Measurements from ENCODE around the gene OTOGL. TPM values are rescaled to one million over a fixed set of nuclear protein-coding genes. Genes with fewer than 3 reads are reported as not detected.
"Not testable (repeated sequence)": the region's sequence is repeated elsewhere in the genome, so short reads cannot be mapped to it uniquely, and the experiment has no call there.

The OTOGL gene
- total RNA-seq, 1 experiment from 2014 or later: not detected

- H3K4me1 Mint-ChIP-seq (ENCODE audit: insufficient read depth, unreplicated experiment): peaks cover 16% of the 10 kb centered on the region
- no peaks in the 10 kb centered on the region for H3K36me3 Mint-ChIP-seq (ENCODE audit: insufficient read depth, unreplicated experiment)
- no peaks in the 10 kb centered on the region for H3K9me3 Mint-ChIP-seq (ENCODE audit: unreplicated experiment)
- TF ChIP-seq CTCF (IDR thresholded peaks at IDR 0.05; ENCODE audit: unreplicated experiment): no peak
- POLR2A ChIA-PET: interaction anchor here (0.6 kb wide), 1 partner anchor 9 kb away, joined by 3 read pairs; no protein-coding TSS in a partner anchor
- no peaks in the 10 kb centered on the region for H3K27me3 Mint-ChIP-seq (ENCODE audit: insufficient read depth, unreplicated experiment)
- no peak overlapping the region for H3K4me3 Mint-ChIP-seq (ENCODE audit: unreplicated experiment)
- no peak overlapping the region for H3K27ac Mint-ChIP-seq (ENCODE audit: low read depth, unreplicated experiment)
- no peak for DNase-seq (ENCODE audit: unreplicated experiment)
- intact Hi-C loops (cut with micrococcal nuclease): no loop called here
- CTCF ChIA-PET: no interaction called here
- BruUV-seq (replicated peaks): no TSS peak
These were observed 140.5 kb downstream of the OTOGL start for GRCh38 chr12:80239867-80240266.

- Mint-ChIP-seq H3K27me3 (ENCODE audit: insufficient read depth, unreplicated experiment) (no peaks in the 10 kb centered on the region), H3K27ac (ENCODE audit: low read depth, unreplicated experiment) (no peak overlapping the region), H3K9me3 (ENCODE audit: unreplicated experiment) (no peaks in the 10 kb centered on the region), H3K4me3 (ENCODE audit: unreplicated experiment) (peak overlapping the region; percentile 40), H3K36me3 (ENCODE audit: insufficient read depth, unreplicated experiment) (no peaks in the 10 kb centered on the region), H3K4me1 (ENCODE audit: insufficient read depth, unreplicated experiment) (peaks cover 16% of the 10 kb centered on the region)
- BruUV-seq (replicated peaks): no TSS peak
- intact Hi-C loops (cut with micrococcal nuclease): no loop called here
- DNase-seq (ENCODE audit: unreplicated experiment): peak; percentile 75
- no peak for TF ChIP-seq CTCF (IDR thresholded peaks at IDR 0.05; ENCODE audit: unreplicated experiment)
- CTCF ChIA-PET: interaction anchor here (1.0 to 1.3 kb wide), 3 partner anchors 26 to 46 kb away, joined by 3 to 7 read pairs (median 5); no protein-coding TSS in a partner anchor
- POLR2A ChIA-PET: no interaction called here
These were observed 142.4 kb downstream of the OTOGL start for GRCh38 chr12:80241576-80242273.

DNA sequence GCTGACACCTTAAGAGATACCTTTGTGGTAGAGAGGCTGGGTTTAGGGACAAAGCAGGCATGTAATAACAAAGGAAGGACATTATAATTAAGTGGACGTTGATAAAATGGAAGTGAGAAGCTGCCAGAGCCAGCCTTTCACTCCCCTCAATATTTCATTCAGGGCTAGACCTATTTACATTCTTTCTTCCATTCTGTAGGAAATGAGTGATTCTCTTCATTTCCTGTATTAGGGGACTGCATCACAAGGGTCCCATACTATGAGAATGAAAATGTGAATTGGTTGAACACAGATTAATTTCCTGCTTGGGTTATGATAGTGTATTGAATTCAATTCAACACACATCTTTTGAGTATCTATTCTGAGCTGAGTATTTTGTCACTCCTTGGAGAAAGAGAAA, 143.0 kb downstream of the OTOGL start:
- peak overlapping the region; percentile 40 for H3K4me3 Mint-ChIP-seq (ENCODE audit: unreplicated experiment)
- peaks cover 16% of the 10 kb centered on the region for H3K4me1 Mint-ChIP-seq (ENCODE audit: insufficient read depth, unreplicated experiment)
- H3K27ac Mint-ChIP-seq (ENCODE audit: low read depth, unreplicated experiment): no peak overlapping the region
- no TSS peak for BruUV-seq (replicated peaks)
- CTCF ChIA-PET: no interaction called here
- H3K36me3 Mint-ChIP-seq (ENCODE audit: insufficient read depth, unreplicated experiment): no peaks in the 10 kb centered on the region
- TF ChIP-seq CTCF (IDR thresholded peaks at IDR 0.05; ENCODE audit: unreplicated experiment): no peak
- no peak for DNase-seq (ENCODE audit: unreplicated experiment)
- no peaks in the 10 kb centered on the region for H3K27me3 Mint-ChIP-seq (ENCODE audit: insufficient read depth, unreplicated experiment)
- intact Hi-C loops (cut with micrococcal nuclease): no loop called here
- POLR2A ChIA-PET: no interaction called here
- H3K9me3 Mint-ChIP-seq (ENCODE audit: unreplicated experiment): no peaks in the 10 kb centered on the region

GRCh38 chr12:80249581-80249980, 150.2 kb downstream of the OTOGL start:
- CTCF ChIA-PET; DNase-seq (ENCODE audit: unreplicated experiment); H3K27ac Mint-ChIP-seq (ENCODE audit: low read depth, unreplicated experiment); BruUV-seq (replicated peaks); H3K36me3 Mint-ChIP-seq (ENCODE audit: insufficient read depth, unreplicated experiment); H3K4me1 Mint-ChIP-seq (ENCODE audit: insufficient read depth, unreplicated experiment); intact Hi-C loops (cut with micrococcal nuclease); H3K9me3 Mint-ChIP-seq (ENCODE audit: unreplicated experiment); POLR2A ChIA-PET; H3K4me3 Mint-ChIP-seq (ENCODE audit: unreplicated experiment); H3K27me3 Mint-ChIP-seq (ENCODE audit: insufficient read depth, unreplicated experiment): not testable (repeated sequence)
